LNCAP (cell line): Measurements from ENCODE around the gene TRMT44.

Experiments
- CTCF ChIP-seq: fragments of 450-650 bp; IDR thresholded peaks from 2 replicates; pipeline ENCODE4 v1.5.1; 2017; ENCODE audit warnings: mild to moderate bottlenecking

Gene TRMT44

GRCh38 chr4:8516996-8517550 lies 76.5 kb downstream of the TRMT44 start:
- no peak for TF ChIP-seq CTCF

- TF ChIP-seq CTCF: no peak
Measured at GRCh38 chr4:8517946-8518345, 77.4 kb downstream of the TRMT44 start.

GRCh38 chr4:8522160-8523120 lies 81.9 kb downstream of the TRMT44 start:
- no peak for TF ChIP-seq CTCF

GRCh38 chr4:8523175-8523574 lies 82.6 kb downstream of the TRMT44 start:
- no peak for TF ChIP-seq CTCF

GRCh38 chr4:8523766-8524165 lies 83.2 kb downstream of the TRMT44 start:
- no peak for TF ChIP-seq CTCF

- no peak for TF ChIP-seq CTCF
Measured at GRCh38 chr4:8524595-8525382, 84.2 kb downstream of the TRMT44 start.

GRCh38 chr4:8525383-8526120 lies 85.0 kb downstream of the TRMT44 start:
- TF ChIP-seq CTCF: no peak
